Measurements from ENCODE around the gene DUS2. TPM values are rescaled to one million over a fixed set of nuclear protein-coding genes. Genes with fewer than 3 reads are reported as not detected.
A peak's percentile ranks its signal among the peaks of the same experiment; 100 is the strongest.

The DUS2 gene
- total RNA-seq, 1 donor from 2014 or later: 14.8 TPM

- Histone ChIP-seq H3K4me3 (ENCODE audit: low read depth, low read length) (no peak overlapping the region), H3K36me3 (ENCODE audit: control insufficient read depth, insufficient read depth, low read length) (no peaks in the 10 kb centered on the region), H3K27me3 (ENCODE audit: control insufficient read depth, insufficient read depth, low read length) (no peaks in the 10 kb centered on the region)
- DNase-seq (ENCODE audit: low read depth): no peak
- TF ChIP-seq CTCF (IDR thresholded peaks at IDR 0.05; ENCODE audit: insufficient read depth, low read length, poor library complexity, severe bottlenecking): no peak
Observed at GRCh38 chr16:68126395-68126794, 103.3 kb downstream of the DUS2 start.

- Histone ChIP-seq H3K36me3 (ENCODE audit: control insufficient read depth, insufficient read depth, low read length) (no peaks in the 10 kb centered on the region), H3K27me3 (ENCODE audit: control insufficient read depth, insufficient read depth, low read length) (no peaks in the 10 kb centered on the region), H3K4me3 (ENCODE audit: low read depth, low read length) (no peak overlapping the region)
- DNase-seq (ENCODE audit: low read depth): peak; percentile 42
- no peak for TF ChIP-seq CTCF (IDR thresholded peaks at IDR 0.05; ENCODE audit: insufficient read depth, low read length, poor library complexity, severe bottlenecking)
Observed at GRCh38 chr16:68128577-68129305, 105.7 kb downstream of the DUS2 start.

Other genes with a start within 250 kb of the DUS2 start
- gene RANBP10, start 216.7 kb upstream of the DUS2 start, total RNA-seq: 11.0 and 12.5 TPM in 2 replicates
- gene TSNAXIP1, start 216.4 kb upstream of the DUS2 start, total RNA-seq: 0.62 and 0.63 TPM in 2 replicates
- gene THAP11, start 181.0 kb upstream of the DUS2 start, total RNA-seq: 38.3 and 44.0 TPM in 2 replicates
- 156 and 287 TPM in 2 replicates for gene NUTF2, start 176.4 kb upstream of the DUS2 start, total RNA-seq
- 30.3 and 45.5 TPM in 2 replicates for gene CENPT, start 175.6 kb upstream of the DUS2 start, total RNA-seq
- gene EDC4, start 150.2 kb upstream of the DUS2 start, total RNA-seq: 48.4 and 60.5 TPM in 2 replicates
- gene NRN1L, start 138.4 kb upstream of the DUS2 start, total RNA-seq: 1.1 and 2.9 TPM in 2 replicates
- gene PSKH1, start 130.0 kb upstream of the DUS2 start, total RNA-seq: 20.9 and 21.6 TPM in 2 replicates
- 5.5 TPM in 1 of 2 replicates, not detected in the other for gene CTRL, start 91.4 kb upstream of the DUS2 start, total RNA-seq
- gene PSMB10, start 86.4 kb upstream of the DUS2 start, total RNA-seq: 33.9 and 36.6 TPM in 2 replicates
- gene LCAT, start 79.2 kb upstream of the DUS2 start, total RNA-seq: 3.7 and 5.5 TPM in 2 replicates
- 35.4 and 36.6 TPM in 2 replicates for gene SLC12A4, start 54.6 kb upstream of the DUS2 start, total RNA-seq
- not detected in 2 replicates for gene DPEP3, start 42.8 kb upstream of the DUS2 start, total RNA-seq
- gene DPEP2, start 23.8 kb upstream of the DUS2 start, total RNA-seq: not detected in 2 replicates
- gene DPEP2NB, start 7.4 kb upstream of the DUS2 start, total RNA-seq: not detected in 2 replicates
- gene DDX28, start 52 bp upstream of the DUS2 start, total RNA-seq: 10.6 and 11.4 TPM in 2 replicates
- gene NFATC3, start 62.1 kb downstream of the DUS2 start, total RNA-seq: 15.2 and 21.7 TPM in 2 replicates
- 26.9 and 42.0 TPM in 2 replicates for gene ESRP2, start 212.8 kb downstream of the DUS2 start, total RNA-seq
- 27.2 and 29.6 TPM in 2 replicates for gene PLA2G15, start 222.1 kb downstream of the DUS2 start, total RNA-seq
- 12.1 and 29.4 TPM in 2 replicates for gene SLC7A6, start 241.2 kb downstream of the DUS2 start, total RNA-seq

All from kidney epithelial cell (primary cell).